Right kidney (tissue), 1 donor: Measurements from ENCODE around the gene NECAB2.

Experiments used
- DNase-seq: peaks from one replicate; pipeline ENCODE4 v3.0.0-alpha.2; 2016

NECAB2 gene

DNA sequence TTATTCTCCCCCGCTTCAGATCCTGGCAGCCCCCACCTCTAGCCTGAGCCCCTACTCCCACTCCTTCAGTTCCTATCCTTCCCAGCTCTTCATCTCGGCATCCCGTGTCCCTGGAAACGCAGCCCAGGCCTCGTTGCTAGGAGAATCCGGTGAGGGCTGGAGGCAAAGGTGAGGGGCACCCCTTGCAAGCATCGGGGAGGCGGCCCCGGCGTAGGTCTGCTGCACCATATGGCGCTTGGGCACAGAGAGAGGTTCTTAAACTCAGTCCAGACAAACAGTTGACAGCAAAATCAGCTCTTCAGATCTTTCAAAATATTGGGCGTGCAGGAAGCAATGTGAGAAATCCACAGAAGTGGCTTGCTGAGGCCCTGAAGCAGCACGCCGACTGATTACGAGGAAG, 59.6 kb downstream of the NECAB2 start:
- no peak for DNase-seq

DNA sequence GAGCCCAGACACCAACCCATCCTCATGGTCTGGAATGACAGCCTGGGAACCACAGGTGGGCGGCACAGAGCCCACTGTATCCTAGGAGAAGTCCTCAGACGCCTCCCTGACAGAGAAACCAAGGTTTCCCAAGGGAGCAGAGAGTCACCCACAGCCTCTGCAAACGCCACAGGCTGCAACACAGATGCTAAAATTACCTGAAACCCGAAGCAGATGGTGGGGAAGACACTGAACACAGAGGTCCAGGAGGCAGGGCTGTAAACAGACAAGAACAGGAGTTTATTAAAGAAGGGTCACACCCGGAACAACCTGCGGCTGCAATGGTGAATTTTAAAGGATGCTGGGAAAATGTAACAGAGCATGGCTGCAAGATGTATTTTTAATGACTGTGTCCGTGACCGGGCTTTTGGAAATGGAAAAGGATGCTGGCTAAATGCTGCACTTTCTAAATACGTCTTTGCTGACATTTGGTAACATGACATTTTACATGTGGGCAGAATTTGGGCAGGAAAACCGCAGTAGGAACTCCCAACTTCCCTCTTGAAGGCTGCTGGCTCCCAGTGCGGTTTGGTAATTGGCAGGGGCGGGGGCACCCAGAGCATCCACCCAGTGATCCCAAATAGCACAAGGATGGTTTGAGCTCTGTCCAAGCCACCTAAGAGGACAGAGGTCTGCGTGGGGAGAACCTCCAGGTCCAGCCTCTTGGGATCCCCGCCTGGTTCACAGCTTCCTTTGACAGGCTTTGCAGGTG, 61.4 kb downstream of the NECAB2 start:
- no peak for DNase-seq

GRCh38 chr16:84031556-84031955, 63.5 kb downstream of the NECAB2 start:
- DNase-seq = no peak

DNA sequence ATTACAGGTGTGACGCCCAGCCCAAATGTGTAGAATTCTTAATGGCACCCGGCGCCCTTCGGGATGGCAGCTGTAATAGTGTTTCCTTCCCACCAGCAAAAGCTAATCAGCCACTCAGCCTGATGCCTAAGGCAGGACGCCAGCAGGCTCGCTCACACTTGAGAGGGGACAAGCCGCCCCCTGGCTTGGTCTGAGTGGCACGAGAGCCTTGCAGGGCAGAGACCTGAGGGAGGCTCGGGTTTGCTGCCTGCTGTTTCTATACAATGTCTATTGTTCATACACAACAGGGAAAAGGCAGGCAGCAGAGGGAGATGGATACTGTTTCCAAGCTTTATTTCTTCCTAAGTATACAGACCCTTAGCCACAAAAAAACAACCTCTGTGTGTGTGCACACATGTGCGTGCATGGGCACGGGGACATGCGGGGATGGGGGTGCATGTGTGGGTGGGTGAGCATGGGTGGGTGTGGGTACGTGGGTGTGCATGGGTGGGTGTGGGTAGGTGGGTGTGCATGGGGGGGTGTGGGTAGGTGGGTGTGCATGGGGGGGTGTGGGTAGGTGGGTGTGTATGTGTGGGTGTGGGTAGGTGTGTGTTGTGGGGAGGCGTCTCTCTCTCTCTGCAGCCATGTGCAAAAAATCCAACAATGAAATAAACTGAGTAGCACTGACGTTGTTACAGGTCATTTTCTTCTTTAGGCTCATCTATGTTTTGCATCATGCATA, 64.6 kb downstream of the NECAB2 start:
- DNase-seq = no peak

DNA sequence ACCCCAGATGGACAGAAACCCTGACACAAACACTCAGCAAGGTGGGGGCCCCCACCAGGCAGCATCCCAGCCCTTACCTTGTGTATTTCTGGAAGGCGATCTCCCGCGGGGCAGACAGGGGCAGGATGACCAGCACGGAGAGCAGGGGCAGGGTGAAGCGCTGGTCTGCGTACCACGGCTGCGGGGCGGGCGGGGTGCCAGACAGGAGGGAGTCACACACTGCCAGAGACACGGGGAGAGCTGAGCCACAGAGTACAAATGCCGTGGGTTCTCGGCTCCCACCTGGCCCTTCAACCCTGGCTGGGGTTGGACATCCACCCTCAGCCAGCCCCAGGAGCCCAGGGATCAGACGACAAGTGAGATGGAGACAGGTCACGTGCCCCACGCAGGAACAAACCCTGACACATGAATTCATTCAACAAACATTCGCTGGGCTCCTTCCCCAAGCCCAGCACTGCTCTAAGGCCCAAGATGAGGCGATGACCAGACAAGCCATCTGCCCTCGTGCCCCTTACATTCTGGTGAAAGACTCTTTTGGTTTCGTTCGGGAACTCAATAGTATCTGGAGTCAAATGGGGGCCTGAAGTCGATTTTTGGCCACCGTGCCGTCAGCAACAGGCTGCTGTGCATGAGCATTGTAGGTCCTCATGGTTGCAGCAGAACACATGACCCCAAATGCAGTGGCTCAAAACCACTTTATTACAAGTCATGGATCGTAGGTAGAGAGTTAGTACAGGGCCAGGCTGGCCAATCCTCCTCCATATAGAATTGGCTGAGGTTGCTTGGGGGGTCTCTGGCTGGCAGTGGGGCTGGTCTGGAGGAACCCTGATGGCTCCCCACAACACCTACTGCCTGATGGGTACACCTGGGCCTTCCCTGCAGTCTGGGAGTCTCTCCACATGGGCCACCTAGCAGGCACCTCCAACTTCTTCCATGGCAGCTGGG, 65.5 kb downstream of the NECAB2 start:
- no peak for DNase-seq

DNA sequence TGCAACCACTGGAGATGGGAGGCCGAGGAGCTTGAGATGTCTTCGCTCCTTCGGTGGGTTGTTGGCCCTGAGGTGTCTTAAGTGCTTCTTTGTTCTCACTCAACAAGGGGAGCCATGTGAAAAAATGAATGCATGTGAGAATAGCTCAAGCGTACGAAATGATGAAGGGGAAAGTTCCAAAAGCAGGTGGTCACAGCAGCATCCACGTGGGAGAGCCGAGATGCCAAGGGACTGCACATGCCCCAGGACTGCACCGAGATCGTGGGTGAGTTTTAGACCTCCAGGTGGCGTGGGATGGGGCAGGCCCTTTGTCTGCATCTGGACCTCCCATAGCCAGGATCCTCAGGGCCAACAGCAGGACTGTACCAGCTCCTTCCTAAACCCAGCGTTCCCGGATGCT, 66.5 kb downstream of the NECAB2 start:
- DNase-seq = no peak

DNA sequence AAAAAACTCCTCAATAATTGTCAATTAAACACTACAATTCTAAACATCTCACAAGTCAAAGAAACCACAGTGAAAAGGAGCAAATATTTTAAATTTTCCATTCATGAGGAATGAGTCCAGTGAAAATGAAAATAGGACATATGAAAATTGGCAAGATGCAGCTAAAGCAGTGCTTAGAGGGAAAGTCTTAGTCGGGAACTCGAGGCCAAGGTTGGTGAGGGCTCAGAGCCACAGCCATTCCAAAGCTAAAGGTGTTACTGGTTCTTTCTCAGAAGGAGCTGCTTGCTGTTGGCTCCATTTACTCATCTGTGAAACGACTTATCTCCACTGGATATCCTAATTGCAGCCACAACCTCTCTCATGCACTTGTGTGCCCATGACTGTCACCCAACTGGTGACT, 68.1 kb downstream of the NECAB2 start:
- DNase-seq = no peak

- no peak for DNase-seq
Observed at GRCh38 chr16:84036982-84037425, 69.0 kb downstream of the NECAB2 start.

GRCh38 chr16:84038469-84038868, 70.4 kb downstream of the NECAB2 start:
- no peak for DNase-seq

DNA sequence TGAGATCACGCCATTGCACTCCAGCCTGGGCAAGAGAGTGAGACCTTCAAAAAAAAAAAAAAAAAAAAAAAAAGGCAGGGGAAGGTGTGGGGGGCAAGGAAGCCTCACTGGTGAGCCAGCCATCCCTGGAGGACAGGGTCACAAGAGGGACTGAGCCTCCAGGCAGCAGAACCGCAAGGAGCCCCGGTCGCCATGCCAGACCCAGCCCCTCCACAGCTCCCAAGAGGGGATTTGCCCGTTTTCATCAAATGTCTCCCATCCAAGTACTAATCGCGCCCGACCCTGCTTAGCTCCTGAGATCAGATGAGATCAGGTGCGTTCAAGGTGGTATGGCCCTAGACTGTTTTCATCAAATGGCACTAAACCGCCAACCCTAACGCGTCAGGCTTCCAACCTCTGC, 71.7 kb downstream of the NECAB2 start:
- no peak for DNase-seq

GRCh38 chr16:84040226-84040822, 72.3 kb downstream of the NECAB2 start:
- no peak for DNase-seq

DNA sequence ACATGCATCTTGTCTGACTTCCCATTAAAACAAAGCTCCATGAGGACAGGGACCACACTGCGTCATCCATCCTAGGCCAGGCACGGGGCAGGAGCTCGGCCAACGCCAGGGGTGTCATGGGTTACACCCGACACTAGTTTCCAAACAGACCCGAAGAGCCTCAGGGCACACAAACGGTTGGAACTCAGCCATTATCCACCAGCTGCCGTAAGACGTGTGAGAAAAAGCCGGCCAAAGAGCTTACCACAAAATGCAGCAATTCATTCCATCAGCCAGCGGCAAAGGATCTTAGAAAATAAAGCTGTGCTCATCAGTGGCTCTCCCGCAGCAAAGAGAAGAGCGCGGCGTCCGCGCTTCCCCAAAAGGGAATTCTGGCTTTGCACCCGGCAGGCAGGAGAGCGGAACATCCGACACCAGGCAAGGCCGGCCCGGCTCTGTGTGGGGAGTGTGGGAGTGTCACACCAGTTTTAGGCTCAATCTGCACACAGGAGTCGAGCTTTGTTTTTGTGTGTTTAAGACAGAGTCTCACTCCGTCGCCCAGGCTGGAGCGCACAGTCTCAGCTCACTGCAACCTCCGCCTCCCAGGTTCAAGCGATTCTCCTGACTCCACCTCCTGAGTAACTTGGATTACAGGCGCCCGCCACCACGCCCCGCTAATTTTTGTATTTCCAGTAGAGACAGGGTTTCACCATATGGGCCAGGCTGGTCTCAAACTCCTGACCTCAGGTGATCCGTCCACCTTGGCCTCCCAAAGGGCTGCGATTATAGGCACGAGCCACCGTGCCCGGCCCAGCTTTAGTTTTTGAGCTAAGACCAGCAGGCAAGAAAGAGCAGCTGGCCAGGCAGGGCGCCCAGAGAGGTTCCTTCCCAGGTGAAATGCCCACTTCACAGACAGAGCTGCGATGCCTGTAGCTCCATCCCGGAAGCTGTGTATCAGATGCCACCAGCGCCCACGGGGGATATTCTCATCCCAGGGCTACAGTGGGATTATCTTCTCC, 73.1 kb downstream of the NECAB2 start:
- no peak for DNase-seq

- no peak for DNase-seq
Observed at GRCh38 chr16:84041881-84042280, 73.8 kb downstream of the NECAB2 start.

DNA sequence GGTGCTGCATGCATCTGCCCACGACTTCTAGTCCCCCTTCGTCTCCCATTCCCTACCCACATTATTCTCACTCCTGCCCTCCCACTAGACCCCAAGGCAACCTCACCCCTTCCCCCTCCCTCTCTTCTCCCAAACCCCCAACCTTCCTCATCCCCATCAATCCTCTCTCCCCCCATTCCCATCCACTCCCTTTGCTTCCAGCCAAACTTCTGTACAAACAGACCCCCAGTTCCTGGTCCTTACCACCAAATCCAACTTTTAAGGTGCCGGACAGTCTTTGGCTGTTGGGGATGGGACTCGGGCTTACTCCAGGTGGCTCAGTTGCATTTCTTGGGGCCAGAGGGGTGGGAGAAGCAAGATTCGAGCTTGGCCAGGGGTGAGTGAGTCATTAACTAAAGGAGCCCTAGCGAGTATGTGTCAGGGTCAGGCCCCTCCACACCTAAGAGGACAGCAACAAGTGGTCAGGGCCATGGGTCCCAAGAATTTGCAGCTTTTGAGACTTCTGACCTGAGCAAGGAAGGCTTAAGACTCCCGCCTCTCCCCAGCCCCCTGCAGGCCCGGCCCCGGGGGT, 74.3 kb downstream of the NECAB2 start, which contains the start of gene SLC38A8:
Gene SLC38A8, minus strand, starts transcription at position 488 of the 571 bp plus-strand sequence. CDS start 638 bp downstream, outside the sequence.
- DNase-seq = no peak

- peak; percentile 49 for DNase-seq
Observed at GRCh38 chr16:84042879-84043485, 74.9 kb downstream of the NECAB2 start.

- DNase-seq = no peak
Observed at GRCh38 chr16:84043486-84044117, 75.6 kb downstream of the NECAB2 start.

- no peak for DNase-seq
Observed at GRCh38 chr16:84044118-84044488, 76.1 kb downstream of the NECAB2 start.

GRCh38 chr16:84045001-84045817, 77.2 kb downstream of the NECAB2 start:
- DNase-seq = no peak
